GM23338 (cell line): ENCODE data around the gene CDK5. TPM values are rescaled to one million over a fixed set of nuclear protein-coding genes. Genes with fewer than 3 reads are reported as not detected.

Experiments
- ATAC-seq: fragments of 200-7000 bp; cut with Tn5 transposase; 3 replicates; pipeline ENCODE4 v1.9.1; 2020
- DNase-seq: peaks from one replicate; pipeline ENCODE4 v3.0.0-alpha.2; 2015; ENCODE audit warnings: low spot score
- H2AFZ ChIP-seq: fragments of 200-600 bp; sonication (generic); 2 replicates; pipeline ENCODE4 v1.8.0; 2016; ENCODE audit warnings: antibody characterized with exemption, mild to moderate bottlenecking, moderate library complexity
- H3F3A ChIP-seq: fragments of 200-600 bp; sonication (generic); replicated peaks from 2 replicates; pipeline ENCODE4 v1.8.0; 2017; ENCODE audit warnings: antibody characterized with exemption, mixed run types, low read depth
- H3K27ac ChIP-seq: fragments of 200-600 bp; sonication (generic); 2 replicates; pipeline ENCODE4 v1.6.1; 2016; ENCODE audit warnings: low read depth
- H3K27me3 ChIP-seq: fragments of 200-600 bp; sonication (generic); 2 replicates; pipeline ENCODE4 v1.8.0; 2016; ENCODE audit warnings: mild to moderate bottlenecking, mixed run types, moderate library complexity; ENCODE audit not compliant: insufficient read depth
- H3K36me3 ChIP-seq: fragments of 200-600 bp; sonication (generic); 2 replicates; pipeline ENCODE4 v1.8.0; 2016; ENCODE audit warnings: mild to moderate bottlenecking; ENCODE audit not compliant: insufficient read depth
- H3K4me1 ChIP-seq: fragments of 200-600 bp; sonication (generic); 2 replicates; pipeline ENCODE4 v1.8.0; 2016; ENCODE audit warnings: mild to moderate bottlenecking, moderate library complexity; ENCODE audit not compliant: insufficient read depth
- H3K4me2 ChIP-seq: fragments of 200-600 bp; sonication (generic); 2 replicates; pipeline ENCODE4 v1.7.1; 2017; ENCODE audit warnings: mixed run types
- H3K4me3 ChIP-seq: fragments of 200-600 bp; sonication (generic); 2 replicates; pipeline ENCODE4 v1.6.1; 2016; ENCODE audit warnings: mixed run types
- H3K79me2 ChIP-seq: fragments of 200-600 bp; sonication (generic); replicated peaks from 2 replicates; pipeline ENCODE4 v1.8.0; 2017; ENCODE audit warnings: mild to moderate bottlenecking; ENCODE audit not compliant: insufficient read depth
- H3K9me2 ChIP-seq: fragments of 200-600 bp; sonication (generic); 2 replicates; pipeline ENCODE4 v1.8.0; 2017; ENCODE audit not compliant: insufficient read depth
- H4K20me1 ChIP-seq: fragments of 200-600 bp; sonication (generic); replicated peaks from 2 replicates; pipeline ENCODE4 v1.8.0; 2017; ENCODE audit warnings: mild to moderate bottlenecking; ENCODE audit not compliant: insufficient read depth
- H3K27ac Mint-ChIP-seq: 2 replicates; pipeline ENCODE4 v1.8.0; 2020; ENCODE audit warnings: inconsistent platforms, mild to moderate bottlenecking, moderate library complexity, mixed read lengths
- H3K27me3 Mint-ChIP-seq: 3 replicates; pipeline ENCODE4 v1.8.0; 2022; ENCODE audit warnings: low read depth, mild to moderate bottlenecking, moderate library complexity, mixed read lengths, inconsistent platforms; ENCODE audit not compliant: insufficient read depth, poor library complexity
- H3K36me3 Mint-ChIP-seq: 3 replicates; pipeline ENCODE4 v1.8.0; 2021; ENCODE audit warnings: low read depth, mild to moderate bottlenecking, inconsistent platforms, moderate library complexity, mixed read lengths
- H3K4me1 Mint-ChIP-seq: 3 replicates; pipeline ENCODE4 v1.8.0; 2020; ENCODE audit warnings: mild to moderate bottlenecking, inconsistent platforms, mixed read lengths
- H3K4me3 Mint-ChIP-seq: 3 replicates; pipeline ENCODE4 v1.8.0; 2021; ENCODE audit warnings: moderate library complexity, mild to moderate bottlenecking, inconsistent platforms, mixed read lengths
- H3K9me3 Mint-ChIP-seq: 3 replicates; pipeline ENCODE4 v1.8.0; 2020; ENCODE audit warnings: moderate library complexity, mild to moderate bottlenecking, inconsistent platforms, mixed read lengths
- CREB1 ChIP-seq: fragments of 250-450 bp; sonication (Bioruptor Pico); IDR thresholded peaks from 2 replicates; pipeline ENCODE4 v1.5.0; 2020; ENCODE audit warnings: low read depth, mild to moderate bottlenecking, moderate library complexity
- EZH2 ChIP-seq: fragments of 200-600 bp; sonication (generic); IDR thresholded peaks from one replicate; pipeline ENCODE4 v1.8.0; 2017; ENCODE audit warnings: antibody characterized with exemption, mild to moderate bottlenecking, low read depth; ENCODE audit not compliant: unreplicated experiment
- EZH2phosphoT487 ChIP-seq: fragments of 200-600 bp; sonication (generic); IDR thresholded peaks from one replicate; pipeline ENCODE4 v1.8.1; 2018; ENCODE audit warnings: antibody characterized with exemption; ENCODE audit not compliant: unreplicated experiment
- JUNB ChIP-seq: IDR thresholded peaks from one replicate; pipeline ENCODE4 v1.6.1; 2016; ENCODE audit warnings: antibody characterized with exemption; ENCODE audit not compliant: unreplicated experiment
- NANOG ChIP-seq: IDR thresholded peaks from 2 replicates; pipeline ENCODE4 v1.6.1; 2016; ENCODE audit warnings: antibody characterized with exemption, borderline replicate concordance
- POLR2AphosphoS5 ChIP-seq: IDR thresholded peaks from 2 replicates; pipeline ENCODE4 v1.6.1; 2016; ENCODE audit warnings: antibody characterized with exemption, low read depth
- REST ChIP-seq: IDR thresholded peaks from one replicate; pipeline ENCODE4 v1.6.1; 2018; ENCODE audit warnings: antibody characterized with exemption; ENCODE audit not compliant: unreplicated experiment
- STAT1 ChIP-seq: IDR thresholded peaks from one replicate; pipeline ENCODE4 v1.6.1; 2016; ENCODE audit warnings: antibody characterized with exemption; ENCODE audit not compliant: unreplicated experiment
- ZNF114 ChIP-seq: fragments of 250-450 bp; sonication (Bioruptor Pico); IDR thresholded peaks from 2 replicates; pipeline ENCODE4 v1.5.0; 2020; ENCODE audit warnings: mild to moderate bottlenecking, moderate library complexity
- ZNF331 ChIP-seq: fragments of 250-450 bp; sonication (Bioruptor Pico); IDR thresholded peaks from 2 replicates; pipeline ENCODE4 v1.5.0; 2020; ENCODE audit warnings: low read depth, mild to moderate bottlenecking, moderate library complexity
- polyA plus RNA-seq: library from polyadenylated mRNA; unstranded; fragments of >200 nt; fragmentation: Nextera tagmentation; extraction: Ambion mirVana; gene quantifications from 2 replicates; pipeline ENCODE4 v1.2.1, GENCODE V29; 2016
- total RNA-seq: library from RNA; depleted of rRNA; stranded (reverse); fragments of >200 nt; shearing (Covaris generic); gene quantifications from 2 replicates; pipeline ENCODE4 v1.2.3, GENCODE V29; 2014
- TF ChIP-seq, protein P1 (sequence below): IDR thresholded peaks from 2 replicates; pipeline ENCODE4 v1.6.1; 2016; ENCODE audit warnings: antibody characterized with exemption
- TF ChIP-seq, protein P2 (sequence below): fragments of 250-450 bp; sonication (Bioruptor Pico); IDR thresholded peaks from 2 replicates; pipeline ENCODE4 v1.5.0; 2020; ENCODE audit warnings: mild to moderate bottlenecking, moderate library complexity

Gene CDK5
- total and polyA plus RNA-seq, 2 experiments from 2014 or later, result 19.8 to 27.1 TPM

DNA sequence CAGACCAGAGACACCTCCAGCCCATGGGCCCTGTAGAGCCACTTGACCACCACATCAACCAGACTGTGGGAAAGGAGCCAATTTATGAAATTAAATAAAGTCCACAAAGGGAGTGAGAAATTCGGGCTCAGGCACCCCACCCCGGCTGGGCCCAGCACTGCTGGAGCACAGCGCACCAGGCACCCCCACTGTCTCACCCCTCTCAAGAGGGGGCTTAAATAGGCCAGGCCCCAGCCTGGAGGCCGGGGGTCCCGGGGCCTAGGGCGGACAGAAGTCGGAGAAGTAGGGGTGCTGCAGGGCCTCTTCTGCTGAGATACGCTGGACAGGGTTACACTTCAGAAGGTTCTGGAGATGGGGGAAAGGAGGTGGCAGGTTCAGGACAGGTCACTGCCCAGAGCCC is 3.9 kb downstream of the CDK5 start:
- Mint-ChIP-seq H3K4me3 (no peak overlapping the region), H3K9me3 (no peaks in the 10 kb centered on the region), H3K36me3 (no peaks in the 10 kb centered on the region), H3K27me3 (peaks cover 38% of the 10 kb centered on the region), H3K27ac (no peak overlapping the region), H3K4me1 (peaks cover 30% of the 10 kb centered on the region)
- H4K20me1 ChIP-seq, result no peaks in the 10 kb centered on the region; the same call in 1 of the 2 replicates
- ATAC-seq (no peak), DNase-seq (no peak)
- H3K79me2 ChIP-seq, result no peaks in the 10 kb centered on the region
- no peak overlapping the region for H3K4me3 ChIP-seq
- H3K27me3 ChIP-seq, result peaks cover 38% of the 10 kb centered on the region
- H3K4me1 ChIP-seq, result peaks cover 11% of the 10 kb centered on the region
- no peak for TF ChIP-seq EZH2phosphoT487
- TF ChIP-seq CREB1 (CRISPR knock-in tag), result no peak
- no peak for TF ChIP-seq ZNF331
- TF ChIP-seq EZH2, result no peak
- TF ChIP-seq JUNB, result no peak
- no peak for TF ChIP-seq POLR2AphosphoS5
- TF ChIP-seq, protein P1, sequence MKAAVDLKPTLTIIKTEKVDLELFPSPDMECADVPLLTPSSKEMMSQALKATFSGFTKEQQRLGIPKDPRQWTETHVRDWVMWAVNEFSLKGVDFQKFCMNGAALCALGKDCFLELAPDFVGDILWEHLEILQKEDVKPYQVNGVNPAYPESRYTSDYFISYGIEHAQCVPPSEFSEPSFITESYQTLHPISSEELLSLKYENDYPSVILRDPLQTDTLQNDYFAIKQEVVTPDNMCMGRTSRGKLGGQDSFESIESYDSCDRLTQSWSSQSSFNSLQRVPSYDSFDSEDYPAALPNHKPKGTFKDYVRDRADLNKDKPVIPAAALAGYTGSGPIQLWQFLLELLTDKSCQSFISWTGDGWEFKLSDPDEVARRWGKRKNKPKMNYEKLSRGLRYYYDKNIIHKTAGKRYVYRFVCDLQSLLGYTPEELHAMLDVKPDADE, result no peak
- no peak for TF ChIP-seq STAT1
- H3K4me2 ChIP-seq, result no peak overlapping the region
- H3K27ac ChIP-seq, result no peak overlapping the region
- H2AFZ ChIP-seq, result no peak overlapping the region
- H3F3A ChIP-seq, result peaks cover 3% of the 10 kb centered on the region; the same call in 1 of the 2 replicates
- H3K9me2 ChIP-seq, result no peaks in the 10 kb centered on the region
- no peaks in the 10 kb centered on the region for H3K36me3 ChIP-seq

DNA sequence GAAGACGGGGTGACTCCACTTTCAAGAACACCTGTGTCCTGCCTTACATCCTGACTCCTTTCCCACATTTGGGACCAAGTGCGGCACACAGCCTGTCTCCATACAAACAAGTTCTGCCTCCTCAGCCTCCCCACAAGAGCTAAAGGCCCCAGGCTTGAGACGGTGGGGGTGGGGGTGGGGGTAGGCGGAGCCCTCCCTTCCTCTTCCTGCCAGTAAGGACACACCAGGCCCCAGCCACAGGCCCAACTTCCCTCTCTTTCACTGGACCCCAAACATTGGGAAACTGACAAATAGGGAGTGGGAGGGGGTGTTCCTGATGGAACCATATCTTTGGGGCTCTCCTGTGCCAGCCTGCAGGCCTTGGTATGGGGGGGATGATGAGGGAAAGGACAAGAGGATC is 4.6 kb downstream of the CDK5 start:
- H3K79me2 ChIP-seq, result no peaks in the 10 kb centered on the region
- H3K36me3 Mint-ChIP-seq, result no peaks in the 10 kb centered on the region
- no peak for DNase-seq
- H2AFZ ChIP-seq, result no peak overlapping the region
- no peaks in the 10 kb centered on the region for H3K9me3 Mint-ChIP-seq
- H3F3A ChIP-seq, result peaks cover 3% of the 10 kb centered on the region; the same call in 1 of the 2 replicates
- H3K36me3 ChIP-seq, result no peaks in the 10 kb centered on the region
- H4K20me1 ChIP-seq, result no peaks in the 10 kb centered on the region; the same call in 1 of the 2 replicates
- no peak overlapping the region for H3K4me2 ChIP-seq
- no peak for ATAC-seq
- no peak overlapping the region for H3K4me3 ChIP-seq
- peaks cover 39% of the 10 kb centered on the region for H3K27me3 Mint-ChIP-seq
- H3K4me1 ChIP-seq, result peaks cover 7% of the 10 kb centered on the region
- no peaks in the 10 kb centered on the region for H3K9me2 ChIP-seq
- no peak overlapping the region for H3K27ac Mint-ChIP-seq
- no peak overlapping the region for H3K27ac ChIP-seq
- peaks cover 36% of the 10 kb centered on the region for H3K27me3 ChIP-seq
- peaks cover 25% of the 10 kb centered on the region for H3K4me1 Mint-ChIP-seq
- no peak overlapping the region; the same call in 2 of the 3 replicates for H3K4me3 Mint-ChIP-seq
- TF ChIP-seq ZNF331 (no peak), ZNF114 (CRISPR knock-in tag) (no peak), CREB1 (CRISPR knock-in tag) (no peak), REST (no peak), NANOG (no peak), STAT1 (no peak), JUNB (no peak), EZH2phosphoT487 (no peak), POLR2AphosphoS5 (no peak)
- TF ChIP-seq, protein P2, sequence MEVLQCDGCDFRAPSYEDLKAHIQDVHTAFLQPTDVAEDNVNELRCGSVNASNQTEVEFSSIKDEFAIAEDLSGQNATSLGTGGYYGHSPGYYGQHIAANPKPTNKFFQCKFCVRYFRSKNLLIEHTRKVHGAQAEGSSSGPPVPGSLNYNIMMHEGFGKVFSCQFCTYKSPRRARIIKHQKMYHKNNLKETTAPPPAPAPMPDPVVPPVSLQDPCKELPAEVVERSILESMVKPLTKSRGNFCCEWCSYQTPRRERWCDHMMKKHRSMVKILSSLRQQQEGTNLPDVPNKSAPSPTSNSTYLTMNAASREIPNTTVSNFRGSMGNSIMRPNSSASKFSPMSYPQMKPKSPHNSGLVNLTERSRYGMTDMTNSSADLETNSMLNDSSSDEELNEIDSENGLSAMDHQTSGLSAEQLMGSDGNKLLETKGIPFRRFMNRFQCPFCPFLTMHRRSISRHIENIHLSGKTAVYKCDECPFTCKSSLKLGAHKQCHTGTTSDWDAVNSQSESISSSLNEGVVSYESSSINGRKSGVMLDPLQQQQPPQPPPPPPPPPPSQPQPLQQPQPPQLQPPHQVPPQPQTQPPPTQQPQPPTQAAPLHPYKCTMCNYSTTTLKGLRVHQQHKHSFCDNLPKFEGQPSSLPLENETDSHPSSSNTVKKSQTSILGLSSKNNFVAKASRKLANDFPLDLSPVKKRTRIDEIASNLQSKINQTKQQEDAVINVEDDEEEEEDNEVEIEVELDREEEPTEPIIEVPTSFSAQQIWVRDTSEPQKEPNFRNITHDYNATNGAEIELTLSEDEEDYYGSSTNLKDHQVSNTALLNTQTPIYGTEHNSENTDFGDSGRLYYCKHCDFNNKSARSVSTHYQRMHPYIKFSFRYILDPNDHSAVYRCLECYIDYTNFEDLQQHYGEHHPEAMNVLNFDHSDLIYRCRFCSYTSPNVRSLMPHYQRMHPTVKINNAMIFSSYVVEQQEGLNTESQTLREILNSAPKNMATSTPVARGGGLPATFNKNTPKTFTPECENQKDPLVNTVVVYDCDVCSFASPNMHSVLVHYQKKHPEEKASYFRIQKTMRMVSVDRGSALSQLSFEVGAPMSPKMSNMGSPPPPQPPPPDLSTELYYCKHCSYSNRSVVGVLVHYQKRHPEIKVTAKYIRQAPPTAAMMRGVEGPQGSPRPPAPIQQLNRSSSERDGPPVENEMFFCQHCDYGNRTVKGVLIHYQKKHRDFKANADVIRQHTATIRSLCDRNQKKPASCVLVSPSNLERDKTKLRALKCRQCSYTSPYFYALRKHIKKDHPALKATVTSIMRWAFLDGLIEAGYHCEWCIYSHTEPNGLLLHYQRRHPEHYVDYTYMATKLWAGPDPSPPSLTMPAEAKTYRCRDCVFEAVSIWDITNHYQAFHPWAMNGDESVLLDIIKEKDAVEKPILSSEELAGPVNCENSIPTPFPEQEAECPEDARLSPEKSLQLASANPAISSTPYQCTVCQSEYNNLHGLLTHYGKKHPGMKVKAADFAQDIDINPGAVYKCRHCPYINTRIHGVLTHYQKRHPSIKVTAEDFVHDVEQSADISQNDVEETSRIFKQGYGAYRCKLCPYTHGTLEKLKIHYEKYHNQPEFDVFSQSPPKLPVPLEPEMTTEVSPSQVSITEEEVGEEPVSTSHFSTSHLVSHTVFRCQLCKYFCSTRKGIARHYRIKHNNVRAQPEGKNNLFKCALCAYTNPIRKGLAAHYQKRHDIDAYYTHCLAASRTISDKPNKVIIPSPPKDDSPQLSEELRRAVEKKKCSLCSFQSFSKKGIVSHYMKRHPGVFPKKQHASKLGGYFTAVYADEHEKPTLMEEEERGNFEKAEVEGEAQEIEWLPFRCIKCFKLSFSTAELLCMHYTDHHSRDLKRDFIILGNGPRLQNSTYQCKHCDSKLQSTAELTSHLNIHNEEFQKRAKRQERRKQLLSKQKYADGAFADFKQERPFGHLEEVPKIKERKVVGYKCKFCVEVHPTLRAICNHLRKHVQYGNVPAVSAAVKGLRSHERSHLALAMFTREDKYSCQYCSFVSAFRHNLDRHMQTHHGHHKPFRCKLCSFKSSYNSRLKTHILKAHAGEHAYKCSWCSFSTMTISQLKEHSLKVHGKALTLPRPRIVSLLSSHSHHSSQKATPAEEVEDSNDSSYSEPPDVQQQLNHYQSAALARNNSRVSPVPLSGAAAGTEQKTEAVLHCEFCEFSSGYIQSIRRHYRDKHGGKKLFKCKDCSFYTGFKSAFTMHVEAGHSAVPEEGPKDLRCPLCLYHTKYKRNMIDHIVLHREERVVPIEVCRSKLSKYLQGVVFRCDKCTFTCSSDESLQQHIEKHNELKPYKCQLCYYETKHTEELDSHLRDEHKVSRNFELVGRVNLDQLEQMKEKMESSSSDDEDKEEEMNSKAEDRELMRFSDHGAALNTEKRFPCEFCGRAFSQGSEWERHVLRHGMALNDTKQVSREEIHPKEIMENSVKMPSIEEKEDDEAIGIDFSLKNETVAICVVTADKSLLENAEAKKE, result no peak
